HG03196 (cell line): ENCODE measurements around the gene ABCC6.
"Not testable (repeated sequence)": the region's sequence is repeated elsewhere in the genome, so short reads cannot be mapped to it uniquely, and the experiment has no call there.

ENCODE experiments used
- ATAC-seq: cut with Tn5 transposase; IDR thresholded peaks from one replicate; pipeline ENCODE4 v1.9.1; 2021; ENCODE audit not compliant: unreplicated experiment

The ABCC6 gene

GRCh38 chr16:16118337-16118736, 105.0 kb downstream of the ABCC6 start:
- ATAC-seq, result no peak

GRCh38 chr16:16116841-16117240, 106.5 kb downstream of the ABCC6 start:
- no peak for ATAC-seq

GRCh38 chr16:16113076-16113475, 110.2 kb downstream of the ABCC6 start:
- ATAC-seq, result no peak

DNA sequence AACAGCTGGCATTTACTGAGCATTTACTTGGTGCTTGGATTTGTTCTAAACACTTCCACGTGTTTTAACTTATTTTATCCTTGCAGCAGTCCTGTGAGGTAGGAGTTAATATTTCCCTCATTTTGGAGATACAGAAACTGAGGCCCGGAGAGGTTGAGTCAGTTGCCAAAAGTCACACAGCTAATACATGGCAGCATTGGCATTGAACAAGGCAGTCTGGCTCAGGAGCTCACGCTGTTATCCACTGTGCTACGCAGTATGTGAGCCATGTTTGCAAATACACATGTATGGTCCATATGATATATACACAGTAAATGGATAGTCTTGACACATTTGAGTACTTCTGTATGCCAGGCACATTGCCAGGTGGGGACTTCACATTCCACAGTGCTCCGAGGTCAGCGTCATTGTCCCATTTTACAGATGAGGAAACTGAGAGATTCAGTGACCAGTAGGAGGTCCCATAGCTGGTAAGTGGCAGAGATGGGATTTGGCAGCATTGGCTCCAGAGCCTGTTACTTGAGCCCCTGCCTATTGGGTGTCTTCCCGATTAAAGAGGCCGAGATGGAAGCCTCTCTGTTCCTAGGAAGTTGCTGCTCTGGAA, 110.7 kb downstream of the ABCC6 start:
- ATAC-seq, result no peak

- no peak for ATAC-seq
Observed at GRCh38 chr16:16111639-16112038, 111.7 kb downstream of the ABCC6 start.

DNA sequence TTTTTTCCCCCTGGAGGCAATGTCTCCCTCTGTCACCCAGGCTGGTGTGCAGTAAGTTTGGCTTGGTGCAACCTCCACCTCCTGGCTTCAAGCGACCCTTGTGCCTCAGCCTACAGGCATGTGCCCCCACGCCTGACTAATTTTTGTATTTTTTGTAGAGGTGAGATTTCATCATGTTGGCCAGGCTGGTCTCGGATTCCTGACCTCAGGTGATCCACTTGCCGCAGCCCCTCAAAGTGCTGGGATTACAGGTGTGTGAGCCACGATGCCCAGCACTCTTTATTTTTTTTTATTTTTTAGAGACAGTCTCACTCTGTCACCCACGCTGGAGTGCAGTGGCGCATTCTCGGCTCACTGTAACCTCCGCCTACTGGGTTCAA, 113.2 kb downstream of the ABCC6 start:
- ATAC-seq, result no peak

- ATAC-seq, result no peak
Observed at GRCh38 chr16:16109453-16110110, 113.7 kb downstream of the ABCC6 start.

GRCh38 chr16:16108759-16109158, 114.5 kb downstream of the ABCC6 start:
- no peak for ATAC-seq

DNA sequence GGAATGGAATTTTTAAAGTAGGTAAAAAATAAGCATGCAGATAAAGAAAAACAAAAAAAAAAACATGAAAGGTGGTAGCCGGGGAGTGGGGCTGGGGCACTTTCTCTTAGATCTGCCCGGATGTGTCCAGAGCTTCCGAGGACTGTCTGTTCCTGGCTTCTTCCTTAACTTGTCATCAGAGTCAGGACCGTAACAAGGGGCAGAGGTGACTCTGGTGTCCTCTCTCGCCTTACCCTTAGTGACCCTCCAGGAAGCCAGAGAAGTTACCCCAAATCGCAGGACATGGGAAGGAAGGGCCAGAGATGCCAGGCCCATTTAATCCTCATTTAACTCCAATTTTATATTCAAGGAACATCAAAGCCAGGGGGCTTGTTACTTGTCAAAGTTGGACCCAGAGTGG, 115.5 kb downstream of the ABCC6 start:
- ATAC-seq, result no peak

GRCh38 chr16:16106466-16106865, 116.8 kb downstream of the ABCC6 start:
- no peak for ATAC-seq

DNA sequence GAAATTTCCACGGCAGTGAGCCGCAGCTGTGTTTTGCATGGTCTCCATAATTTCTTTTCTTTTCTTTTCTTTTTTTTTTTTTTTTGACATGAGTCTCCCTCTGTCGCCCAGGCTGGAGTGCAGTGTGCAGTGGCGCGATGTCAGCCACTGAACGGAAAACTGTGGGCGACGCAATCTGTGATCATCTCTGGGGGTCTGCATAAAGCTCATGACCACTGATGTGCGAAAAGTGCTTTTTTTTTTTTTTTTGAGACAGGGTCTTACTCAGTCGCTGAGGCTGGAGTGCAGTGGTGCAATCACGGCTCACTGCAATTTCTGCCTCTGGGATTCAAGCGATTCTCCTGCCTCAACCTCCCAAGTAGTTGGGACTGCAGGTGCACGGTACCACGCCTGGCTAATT, 117.6 kb downstream of the ABCC6 start:
- ATAC-seq, result no peak

GRCh38 chr16:16104804-16105141, 118.5 kb downstream of the ABCC6 start:
- not testable (repeated sequence) for ATAC-seq

DNA sequence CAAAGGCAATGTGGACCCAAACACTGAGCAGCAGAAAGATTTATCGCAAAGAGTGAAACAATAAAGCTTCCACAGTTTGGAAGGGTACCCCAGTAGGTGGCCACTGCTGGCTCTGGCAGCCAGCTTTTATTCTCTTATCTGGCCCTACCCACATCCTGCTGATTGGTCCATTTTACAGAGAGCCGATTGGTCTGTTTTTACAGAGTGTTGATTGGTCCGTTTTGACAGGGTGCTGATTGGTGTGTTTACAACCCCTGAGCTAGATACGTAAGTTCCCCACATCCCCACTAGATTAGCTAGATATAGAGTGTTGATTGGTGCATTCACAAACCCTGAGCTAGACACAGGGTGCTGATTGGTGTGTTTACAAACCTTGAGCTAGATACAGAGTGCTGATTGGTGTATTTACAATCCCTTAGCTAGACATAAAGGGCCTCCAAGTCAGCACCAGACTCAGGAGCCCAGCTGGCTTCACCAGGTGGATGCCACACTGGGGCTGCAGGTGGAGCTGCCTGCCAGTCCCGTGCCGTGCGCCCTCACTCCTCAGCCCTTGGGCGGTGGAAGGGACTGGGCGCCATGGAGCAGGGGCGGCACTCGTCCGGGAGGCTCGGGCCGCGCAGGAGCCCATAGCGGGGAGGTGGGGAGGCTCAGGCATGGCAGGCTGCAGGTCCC, 119.0 kb downstream of the ABCC6 start:
- not testable (repeated sequence) for ATAC-seq

- no peak for ATAC-seq
Observed at GRCh38 chr16:16102738-16103137, 120.6 kb downstream of the ABCC6 start.

GRCh38 chr16:16101585-16101984, 121.7 kb downstream of the ABCC6 start:
- no peak for ATAC-seq

- ATAC-seq, result no peak
Observed at GRCh38 chr16:16100631-16101030, 122.7 kb downstream of the ABCC6 start.

GRCh38 chr16:16099320-16099719, 124.0 kb downstream of the ABCC6 start:
- no peak for ATAC-seq
